ENCODE data around the gene OXA1L.

Gene OXA1L

DNA sequence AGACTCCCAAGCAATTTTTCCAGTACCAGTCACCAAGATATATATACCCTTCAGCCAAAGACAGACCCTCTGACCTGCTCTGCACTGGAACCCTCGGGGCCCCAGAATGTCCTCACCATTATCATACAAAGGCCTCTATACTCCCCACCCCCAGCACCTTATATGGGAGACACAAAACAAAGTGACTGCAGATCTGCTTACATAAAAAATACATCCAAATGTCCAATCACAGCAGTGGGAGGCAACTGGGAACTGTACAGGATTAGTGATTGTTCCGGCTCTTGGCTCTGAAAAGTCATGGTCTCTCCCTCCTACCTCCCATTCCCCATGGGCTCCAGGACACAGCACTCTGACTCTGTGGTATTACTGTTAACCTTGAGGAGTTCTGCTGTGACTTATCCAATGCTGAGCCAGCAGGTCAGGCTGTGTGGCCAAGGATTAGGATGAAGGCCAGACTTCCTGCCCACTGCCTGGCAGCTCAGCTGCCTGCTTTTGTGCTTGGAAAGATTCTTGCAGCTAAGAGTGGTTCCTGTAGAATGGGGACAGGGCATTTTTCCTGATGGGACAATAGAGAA is 13.7 kb downstream of the OXA1L start:
- no peak overlapping the region for H3K23ac ChIP-seq (ENCODE audit: low read length)
- no peak overlapping the region for H2BK120ac ChIP-seq (ENCODE audit: insufficient read depth, low read length, poor library complexity)
- no peak overlapping the region for H4K12ac ChIP-seq (ENCODE audit: low read depth, low read length)
- H3K79me1 ChIP-seq (ENCODE audit: low read length) = peaks cover 8% of the 10 kb centered on the region
- H3K36me3 ChIP-seq (ENCODE audit: control insufficient read depth in 1 of 2, insufficient read depth in 2 of 2, low read length in 2 of 2) = peaks cover 2 to 5% of the 10 kb centered on the region in 2 experiments
- no peak overlapping the region for H3K9ac ChIP-seq (ENCODE audit: low read length)
- no peak overlapping the region for H3K4ac ChIP-seq (ENCODE audit: low read depth, low read length)
- H4K91ac ChIP-seq (ENCODE audit: low read depth, low read length) = no peak overlapping the region
- no peaks in the 10 kb centered on the region for H3K9me3 ChIP-seq (ENCODE audit: insufficient read depth, low read depth, low read length)
- H3K27me3 ChIP-seq (ENCODE audit: insufficient read depth, low read length) = no peaks in the 10 kb centered on the region
- H2BK12ac ChIP-seq (ENCODE audit: low read length) = peak overlapping the region; percentile 69
- no peak overlapping the region for H2AK5ac ChIP-seq (ENCODE audit: low read length)
- no peak overlapping the region for H3K4me2 ChIP-seq (ENCODE audit: low read length)
- no peak for DNase-seq
- no peak overlapping the region for H2AFZ ChIP-seq (ENCODE audit: insufficient read depth, low read length, poor library complexity)
- H3K4me1 ChIP-seq (ENCODE audit: control insufficient read depth in 1 of 2, insufficient read depth in 2 of 2, low read length in 2 of 2) = peaks cover 14 to 21% of the 10 kb centered on the region in 2 experiments
- H3K27ac ChIP-seq (ENCODE audit: low read depth, low read length) = peak overlapping the region; percentile 23
- no peak overlapping the region for H3K14ac ChIP-seq (ENCODE audit: low read length)
- no peak overlapping the region for H3K4me3 ChIP-seq (ENCODE audit: low read depth, low read length)
- H4K8ac ChIP-seq (ENCODE audit: low read depth, low read length) = peak overlapping the region; percentile 16
- WGBS (ENCODE audit: extremely low coverage, insufficient coverage, insufficient read length) = no CpG with 5 or more reads among the region's 2 CpGs
- peaks cover 2% of the 10 kb centered on the region for H3K79me2 ChIP-seq (ENCODE audit: control insufficient read depth, insufficient read depth, low read length, poor library complexity)
- no peak overlapping the region for H2BK5ac ChIP-seq (ENCODE audit: low read depth, low read length, poor library complexity)
- H3K18ac ChIP-seq (ENCODE audit: low read length) = peak overlapping the region; percentile 4

DNA sequence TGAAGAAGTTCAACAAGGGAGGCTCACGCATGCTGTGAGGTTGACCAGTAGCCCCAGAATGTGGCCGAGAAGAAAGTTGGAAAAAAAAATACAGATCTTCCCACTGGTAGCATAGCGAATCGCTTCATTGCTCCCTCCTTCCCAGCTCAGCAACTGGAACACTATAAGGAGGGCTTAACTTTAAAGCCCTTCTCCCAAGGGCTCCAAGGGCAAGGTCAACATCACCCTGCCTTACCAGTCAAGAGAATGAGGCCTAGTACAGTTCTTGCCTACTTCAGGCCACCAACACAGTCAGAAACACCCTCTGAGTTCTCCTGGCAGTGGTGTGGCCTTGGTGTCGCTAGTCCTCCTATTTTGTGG is 14.4 kb downstream of the OXA1L start:
- Histone ChIP-seq H3K36me3 (ENCODE audit: control insufficient read depth in 1 of 2, insufficient read depth in 2 of 2, low read length in 2 of 2) (no peaks in the 10 kb centered on the region), H4K8ac (ENCODE audit: low read depth, low read length) (peak overlapping the region; percentile 14), H4K12ac (ENCODE audit: low read depth, low read length) (peak overlapping the region; percentile 16), H2AFZ (ENCODE audit: insufficient read depth, low read length, poor library complexity) (no peak overlapping the region), H3K27me3 (ENCODE audit: insufficient read depth, low read length) (no peaks in the 10 kb centered on the region), H3K18ac (ENCODE audit: low read length) (peak overlapping the region; percentile 51), H3K4me2 (ENCODE audit: low read length) (no peak overlapping the region), H2BK120ac (ENCODE audit: insufficient read depth, low read length, poor library complexity) (peak overlapping the region; percentile 70), H3K79me1 (ENCODE audit: low read length) (peaks cover 8% of the 10 kb centered on the region), H3K4ac (ENCODE audit: low read depth, low read length) (peak overlapping the region; percentile 43), H3K14ac (ENCODE audit: low read length) (peak overlapping the region; percentile 76), H3K4me1 (ENCODE audit: control insufficient read depth in 1 of 2, insufficient read depth in 2 of 2, low read length in 2 of 2) (peaks cover 14 to 21% of the 10 kb centered on the region in 2 experiments), H2AK5ac (ENCODE audit: low read length) (peak overlapping the region; percentile 96), H4K91ac (ENCODE audit: low read depth, low read length) (peak overlapping the region; percentile 70), H3K23ac (ENCODE audit: low read length) (no peak overlapping the region), H2BK5ac (ENCODE audit: low read depth, low read length, poor library complexity) (peak overlapping the region; percentile 70), H3K27ac (ENCODE audit: low read depth, low read length) (peak overlapping the region; percentile 32), H3K9ac (ENCODE audit: low read length) (no peak overlapping the region), H3K9me3 (ENCODE audit: insufficient read depth, low read depth, low read length) (no peaks in the 10 kb centered on the region), H3K4me3 (ENCODE audit: low read depth, low read length) (no peak overlapping the region), H2BK12ac (ENCODE audit: low read length) (peak overlapping the region; percentile 93), H3K79me2 (ENCODE audit: control insufficient read depth, insufficient read depth, low read length, poor library complexity) (peaks cover 2% of the 10 kb centered on the region)
- WGBS (ENCODE audit: extremely low coverage, insufficient coverage, insufficient read length) = no CpG with 5 or more reads among the region's 5 CpGs
- no peak for DNase-seq

DNA sequence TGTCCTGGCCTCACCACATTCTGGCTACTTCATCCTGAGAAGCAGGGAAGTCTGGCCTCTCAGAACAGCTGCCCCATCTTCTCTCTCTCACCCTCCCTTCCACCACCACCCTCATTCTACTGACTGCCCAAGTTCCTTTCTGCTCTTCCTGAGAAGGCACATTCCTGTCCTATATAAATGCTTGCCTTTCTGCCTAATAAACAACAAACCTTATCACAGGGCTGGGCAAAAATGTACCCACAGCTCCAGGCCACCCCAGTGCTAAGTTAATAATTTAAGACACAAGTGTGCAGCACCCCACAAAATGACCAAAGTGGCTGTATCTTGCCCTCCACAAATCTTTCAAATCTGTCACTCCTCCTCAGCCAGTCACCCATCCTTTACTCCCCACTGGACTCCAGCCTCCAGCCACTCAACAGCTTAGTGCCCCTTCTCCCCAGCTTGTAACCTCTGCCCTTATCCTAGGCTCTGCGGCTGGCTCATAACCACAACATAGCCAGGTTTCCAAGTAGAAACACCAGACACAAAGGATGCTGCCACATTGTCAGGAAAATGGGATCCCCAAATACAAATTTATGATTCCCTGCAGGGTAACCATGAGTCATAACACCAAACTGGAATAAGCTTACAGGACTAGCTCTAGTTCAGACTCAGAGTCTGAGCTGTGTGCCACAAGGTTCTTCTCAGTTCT is 15.0 kb downstream of the OXA1L start:
- H2AK5ac ChIP-seq (ENCODE audit: low read length) = peak overlapping the region; percentile 96
- no CpG with 5 or more reads among the region's 1 CpG for WGBS (ENCODE audit: extremely low coverage, insufficient coverage, insufficient read length)
- no peak overlapping the region for H3K4me2 ChIP-seq (ENCODE audit: low read length)
- no peaks in the 10 kb centered on the region for H3K9me3 ChIP-seq (ENCODE audit: insufficient read depth, low read depth, low read length)
- DNase-seq = no peak
- peak overlapping the region; percentile 16 for H4K12ac ChIP-seq (ENCODE audit: low read depth, low read length)
- no peaks in the 10 kb centered on the region for H3K36me3 ChIP-seq (ENCODE audit: control insufficient read depth in 1 of 2, insufficient read depth in 2 of 2, low read length in 2 of 2)
- H3K27me3 ChIP-seq (ENCODE audit: insufficient read depth, low read length) = no peaks in the 10 kb centered on the region
- peaks cover 2% of the 10 kb centered on the region for H3K79me2 ChIP-seq (ENCODE audit: control insufficient read depth, insufficient read depth, low read length, poor library complexity)
- H3K18ac ChIP-seq (ENCODE audit: low read length) = peak overlapping the region; percentile 51
- peaks cover 14 to 21% of the 10 kb centered on the region in 2 experiments for H3K4me1 ChIP-seq (ENCODE audit: control insufficient read depth in 1 of 2, insufficient read depth in 2 of 2, low read length in 2 of 2)
- peak overlapping the region; percentile 70 for H4K91ac ChIP-seq (ENCODE audit: low read depth, low read length)
- peak overlapping the region; percentile 70 for H2BK5ac ChIP-seq (ENCODE audit: low read depth, low read length, poor library complexity)
- peak overlapping the region; percentile 43 for H3K4ac ChIP-seq (ENCODE audit: low read depth, low read length)
- H2BK120ac ChIP-seq (ENCODE audit: insufficient read depth, low read length, poor library complexity) = peak overlapping the region; percentile 70
- H3K23ac ChIP-seq (ENCODE audit: low read length) = no peak overlapping the region
- peak overlapping the region; percentile 32 for H3K27ac ChIP-seq (ENCODE audit: low read depth, low read length)
- no peak overlapping the region for H2AFZ ChIP-seq (ENCODE audit: insufficient read depth, low read length, poor library complexity)
- no peak overlapping the region for H3K4me3 ChIP-seq (ENCODE audit: low read depth, low read length)
- peaks cover 8% of the 10 kb centered on the region for H3K79me1 ChIP-seq (ENCODE audit: low read length)
- peak overlapping the region; percentile 14 for H4K8ac ChIP-seq (ENCODE audit: low read depth, low read length)
- H3K14ac ChIP-seq (ENCODE audit: low read length) = peak overlapping the region; percentile 76
- peak overlapping the region; percentile 93 for H2BK12ac ChIP-seq (ENCODE audit: low read length)
- no peak overlapping the region for H3K9ac ChIP-seq (ENCODE audit: low read length)

DNA sequence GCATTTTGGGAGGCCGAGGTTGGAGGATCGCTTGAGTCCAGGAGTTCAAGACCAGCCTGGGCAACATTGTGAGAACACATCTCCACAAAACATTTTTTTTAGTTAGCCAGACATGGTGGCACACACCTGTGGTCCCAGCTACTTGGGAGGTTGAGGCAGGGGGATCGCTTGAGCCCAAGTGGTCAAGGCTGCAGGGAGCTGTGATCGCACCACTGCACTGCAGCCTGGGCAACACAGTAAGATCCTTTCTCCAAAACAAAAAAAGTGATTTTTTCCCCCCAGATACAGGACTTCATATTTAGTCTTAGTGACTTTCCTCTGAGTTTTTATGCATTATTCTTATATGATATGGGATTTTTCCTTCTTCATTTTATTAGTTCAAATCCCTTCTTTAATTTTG is 20.2 kb downstream of the OXA1L start:
- no peak overlapping the region for H3K4ac ChIP-seq (ENCODE audit: low read depth, low read length)
- no CpG with 5 or more reads among the region's 4 CpGs for WGBS (ENCODE audit: extremely low coverage, insufficient coverage, insufficient read length)

More for the DNA sequence above, 20.2 kb downstream of the OXA1L start:
- Histone ChIP-seq H3K36me3 (ENCODE audit: control insufficient read depth in 1 of 2, insufficient read depth in 2 of 2, low read length in 2 of 2) (no peaks in the 10 kb centered on the region), H2BK5ac (ENCODE audit: low read depth, low read length, poor library complexity) (no peak overlapping the region), H4K91ac (ENCODE audit: low read depth, low read length) (peak overlapping the region; percentile 25), H2AK5ac (ENCODE audit: low read length) (no peak overlapping the region), H3K4me2 (ENCODE audit: low read length) (no peak overlapping the region), H3K14ac (ENCODE audit: low read length) (no peak overlapping the region), H2BK12ac (ENCODE audit: low read length) (peak overlapping the region; percentile 48), H2AFZ (ENCODE audit: insufficient read depth, low read length, poor library complexity) (no peak overlapping the region), H3K18ac (ENCODE audit: low read length) (peak overlapping the region; percentile 38), H3K79me2 (ENCODE audit: control insufficient read depth, insufficient read depth, low read length, poor library complexity) (no peaks in the 10 kb centered on the region), H3K9ac (ENCODE audit: low read length) (no peak overlapping the region), H3K9me3 (ENCODE audit: insufficient read depth, low read depth, low read length) (no peaks in the 10 kb centered on the region), H4K12ac (ENCODE audit: low read depth, low read length) (no peak overlapping the region), H3K79me1 (ENCODE audit: low read length) (peaks cover 7% of the 10 kb centered on the region), H3K4me3 (ENCODE audit: low read depth, low read length) (no peak overlapping the region), H3K23ac (ENCODE audit: low read length) (no peak overlapping the region), H3K4me1 (ENCODE audit: control insufficient read depth in 1 of 2, insufficient read depth in 2 of 2, low read length in 2 of 2) (peaks cover 3 to 20% of the 10 kb centered on the region in 2 experiments), H3K27me3 (ENCODE audit: insufficient read depth, low read length) (no peaks in the 10 kb centered on the region), H4K8ac (ENCODE audit: low read depth, low read length) (no peak overlapping the region), H3K27ac (ENCODE audit: low read depth, low read length) (no peak overlapping the region), H2BK120ac (ENCODE audit: insufficient read depth, low read length, poor library complexity) (no peak overlapping the region)
- DNase-seq = no peak

All from trophoblast cell (in vitro differentiated cells and primary cell).